ENCODE data around the gene DLG2. TPM values are rescaled to one million over a fixed set of nuclear protein-coding genes. Genes with fewer than 3 reads are reported as not detected.

DLG2 gene
- total RNA-seq, 2 experiments from 2014 or later, result 2.0 to 2.1 TPM

DNA sequence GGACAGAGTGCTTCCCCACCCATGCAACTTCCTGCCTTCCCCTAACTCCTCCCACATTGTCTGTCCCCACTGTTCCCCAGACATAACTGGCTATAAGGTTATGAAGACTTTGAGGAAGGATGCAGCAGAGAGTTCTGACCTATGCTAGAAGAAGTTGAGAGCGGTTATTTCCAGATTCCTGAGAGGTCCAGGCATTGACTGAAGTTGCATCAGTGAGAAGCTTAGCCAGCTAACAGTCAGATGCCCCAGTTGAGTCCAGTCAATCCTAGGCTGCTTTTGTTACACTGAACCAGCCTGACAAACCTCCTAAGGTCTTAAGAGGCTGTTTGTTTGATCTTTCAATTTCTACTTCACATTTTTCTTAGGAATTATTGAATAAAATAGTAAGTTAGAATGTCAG, 1403.1 kb downstream of the DLG2 start:
- CTCF ChIA-PET, result interaction anchor here (0.6 kb wide), 1 partner anchor 28 kb away, joined by 3 read pairs; no protein-coding TSS in a partner anchor
- H3K36me3 Mint-ChIP-seq (ENCODE audit: low read depth), result no peaks in the 10 kb centered on the region
- no peak overlapping the region for H3K27ac ChIP-seq (ENCODE audit: low read depth in 1 of 2, low read length in 2 of 2)
- H3K27me3 ChIP-seq (ENCODE audit: control insufficient read depth in 1 of 2, insufficient read depth in 2 of 2, low read length in 2 of 2), result no peaks in the 10 kb centered on the region
- H3K27me3 Mint-ChIP-seq, result no peaks in the 10 kb centered on the region
- no peaks in the 10 kb centered on the region for H3K4me1 ChIP-seq (ENCODE audit: insufficient read depth, low read length)
- no peak overlapping the region for H3K27ac Mint-ChIP-seq
- peaks cover 0 to 4% of the 10 kb centered on the region in 2 experiments for H3K9me3 ChIP-seq (ENCODE audit: control insufficient read depth in 1 of 2, insufficient read depth in 1 of 2, low read length in 2 of 2)
- H3K9me3 Mint-ChIP-seq, result peaks cover 4% of the 10 kb centered on the region
- H3K4me1 Mint-ChIP-seq (ENCODE audit: low read depth), result no peaks in the 10 kb centered on the region
- H3K4me3 Mint-ChIP-seq, result no peak overlapping the region
- intact Hi-C loops (cut with DNase I, micrococcal nuclease), result no loop called here
- no peak overlapping the region for H3K4me3 ChIP-seq (ENCODE audit: low read length)
- no peak for TF ChIP-seq CTCF (IDR thresholded peaks at IDR 0.05)
- DNase-seq (no peak), ATAC-seq (ENCODE audit: poor library complexity) (no peak)
- no peaks in the 10 kb centered on the region for H3K36me3 ChIP-seq (ENCODE audit: insufficient read depth, low read length)
- POLR2A ChIA-PET, result no interaction called here

- peaks cover 0 to 4% of the 10 kb centered on the region in 2 experiments for H3K9me3 ChIP-seq (ENCODE audit: control insufficient read depth in 1 of 2, insufficient read depth in 1 of 2, low read length in 2 of 2)
- no peak overlapping the region for H3K27ac Mint-ChIP-seq
- no peak overlapping the region for H3K27ac ChIP-seq (ENCODE audit: low read depth in 1 of 2, low read length in 2 of 2)
- no peaks in the 10 kb centered on the region for H3K36me3 Mint-ChIP-seq (ENCODE audit: low read depth)
- no peaks in the 10 kb centered on the region for H3K4me1 ChIP-seq (ENCODE audit: insufficient read depth, low read length)
- DNase-seq (no peak), ATAC-seq (ENCODE audit: poor library complexity) (no peak)
- no peak overlapping the region for H3K4me3 Mint-ChIP-seq
- peaks cover 8% of the 10 kb centered on the region for H3K9me3 Mint-ChIP-seq
- ChIA-PET CTCF (no interaction called here), POLR2A (no interaction called here)
- H3K36me3 ChIP-seq (ENCODE audit: insufficient read depth, low read length), result no peaks in the 10 kb centered on the region
- H3K4me3 ChIP-seq (ENCODE audit: low read length), result no peak overlapping the region
- H3K27me3 Mint-ChIP-seq, result no peaks in the 10 kb centered on the region
- no peak for TF ChIP-seq CTCF (IDR thresholded peaks at IDR 0.05)
- no peaks in the 10 kb centered on the region for H3K27me3 ChIP-seq (ENCODE audit: control insufficient read depth in 1 of 2, insufficient read depth in 2 of 2, low read length in 2 of 2)
- H3K4me1 Mint-ChIP-seq (ENCODE audit: low read depth), result no peaks in the 10 kb centered on the region
- intact Hi-C loops (cut with DNase I, micrococcal nuclease), result no loop called here
Measured at GRCh38 chr11:84218318-84218717, 1408.8 kb downstream of the DLG2 start.

- no peaks in the 10 kb centered on the region for H3K36me3 ChIP-seq (ENCODE audit: insufficient read depth, low read length)
- no peak overlapping the region for H3K4me3 Mint-ChIP-seq
- POLR2A ChIA-PET, result no interaction called here
- H3K27ac ChIP-seq (ENCODE audit: low read depth in 1 of 2, low read length in 2 of 2), result no peak overlapping the region
- intact Hi-C loops (cut with DNase I, micrococcal nuclease), result no loop called here
- H3K27ac Mint-ChIP-seq, result no peak overlapping the region
- no peaks in the 10 kb centered on the region for H3K27me3 ChIP-seq (ENCODE audit: control insufficient read depth in 1 of 2, insufficient read depth in 2 of 2, low read length in 2 of 2)
- no peak overlapping the region for H3K4me3 ChIP-seq (ENCODE audit: low read length)
- H3K9me3 Mint-ChIP-seq, result peaks cover 8% of the 10 kb centered on the region
- no peaks in the 10 kb centered on the region for H3K36me3 Mint-ChIP-seq (ENCODE audit: low read depth)
- no peaks in the 10 kb centered on the region for H3K27me3 Mint-ChIP-seq
- DNase-seq (no peak), ATAC-seq (ENCODE audit: poor library complexity) (no peak)
- TF ChIP-seq CTCF (IDR thresholded peaks at IDR 0.05), result no peak
- no peaks in the 10 kb centered on the region for H3K4me1 ChIP-seq (ENCODE audit: insufficient read depth, low read length)
- no peaks in the 10 kb centered on the region for H3K4me1 Mint-ChIP-seq (ENCODE audit: low read depth)
- H3K9me3 ChIP-seq (ENCODE audit: control insufficient read depth in 1 of 2, insufficient read depth in 1 of 2, low read length in 2 of 2), result peaks cover 0 to 10% of the 10 kb centered on the region in 2 experiments
- CTCF ChIA-PET, result no interaction called here
Measured at GRCh38 chr11:84215672-84216071, 1411.5 kb downstream of the DLG2 start.
